Measurements from ENCODE around the gene BRSK1. TPM values are rescaled to one million over a fixed set of nuclear protein-coding genes. Genes with fewer than 3 reads are reported as not detected.
A peak's percentile ranks its signal among the peaks of the same experiment; 100 is the strongest.

BRSK1 gene
- polyA plus RNA-seq, 2 of the 4 experiments (the other 2 are of a cell fraction) = 5.4 to 6.6 TPM

- ATAC-seq (no peak), FAIRE-seq (no peak), DNase-seq (ENCODE audit: low read depth in 1 of 2, low spot score in 1 of 2) (no peak)
- WGBS (ENCODE audit: missing lambda C conversion rate) = 82% methylated on average over 22 of the region's 22 CpGs
- peaks cover 23% of the 10 kb centered on the region for H3K4me1 ChIP-seq
- no peaks in the 10 kb centered on the region for H3K9me3 ChIP-seq
- no peak overlapping the region for H3K27ac ChIP-seq
- no peak overlapping the region for H3K4me3 ChIP-seq
- TF ChIP-seq, protein P1, sequence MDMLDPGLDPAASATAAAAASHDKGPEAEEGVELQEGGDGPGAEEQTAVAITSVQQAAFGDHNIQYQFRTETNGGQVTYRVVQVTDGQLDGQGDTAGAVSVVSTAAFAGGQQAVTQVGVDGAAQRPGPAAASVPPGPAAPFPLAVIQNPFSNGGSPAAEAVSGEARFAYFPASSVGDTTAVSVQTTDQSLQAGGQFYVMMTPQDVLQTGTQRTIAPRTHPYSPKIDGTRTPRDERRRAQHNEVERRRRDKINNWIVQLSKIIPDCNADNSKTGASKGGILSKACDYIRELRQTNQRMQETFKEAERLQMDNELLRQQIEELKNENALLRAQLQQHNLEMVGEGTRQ (IDR thresholded peaks at IDR 0.05) = no peak
- TF ChIP-seq, protein P2, sequence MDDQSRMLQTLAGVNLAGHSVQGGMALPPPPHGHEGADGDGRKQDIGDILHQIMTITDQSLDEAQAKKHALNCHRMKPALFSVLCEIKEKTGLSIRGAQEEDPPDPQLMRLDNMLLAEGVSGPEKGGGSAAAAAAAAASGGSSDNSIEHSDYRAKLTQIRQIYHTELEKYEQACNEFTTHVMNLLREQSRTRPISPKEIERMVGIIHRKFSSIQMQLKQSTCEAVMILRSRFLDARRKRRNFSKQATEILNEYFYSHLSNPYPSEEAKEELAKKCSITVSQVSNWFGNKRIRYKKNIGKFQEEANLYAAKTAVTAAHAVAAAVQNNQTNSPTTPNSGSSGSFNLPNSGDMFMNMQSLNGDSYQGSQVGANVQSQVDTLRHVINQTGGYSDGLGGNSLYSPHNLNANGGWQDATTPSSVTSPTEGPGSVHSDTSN (IDR thresholded peaks at IDR 0.05) = peak; percentile 15; the same call in 1 of the 2 replicates
- no peak overlapping the region for H3K4me2 ChIP-seq
- CTCF ChIA-PET = interaction anchor here (0.9 to 3.4 kb wide), 9 partner anchors 9 to 156 kb away, joined by 3 to 27 read pairs (median 4); partner anchors contain the start of genes KMT5C and TMEM238
- POLR2A ChIA-PET = interaction anchor here (0.8 to 1.5 kb wide), 3 partner anchors 9 to 59 kb away, joined by 3 to 6 read pairs (median 5); partner anchors contain the start of genes KMT5C and UBE2S
Observed at GRCh38 chr19:55348317-55349034, 64.7 kb downstream of the BRSK1 start.

GRCh38 chr19:55350620-55351315 is 67.0 kb downstream of the BRSK1 start:
- POLR2A ChIA-PET = interaction anchor here (0.9 to 2.0 kb wide), 2 partner anchors 11 to 71 kb away, joined by 3 to 11 read pairs; partner anchors contain the start of genes HSPBP1 and KMT5C
- no peak for FAIRE-seq
- H3K4me2 ChIP-seq = no peak overlapping the region
- H3K4me1 ChIP-seq = peaks cover 16% of the 10 kb centered on the region
- no peak overlapping the region for H3K4me3 ChIP-seq
- H3K27ac ChIP-seq = no peak overlapping the region
- 80% methylated on average over 11 of the region's 11 CpGs for WGBS (ENCODE audit: missing lambda C conversion rate)
- no peak for ATAC-seq
- TF ChIP-seq ZFP36 (IDR thresholded peaks at IDR 0.05; ENCODE audit: borderline replicate concordance, partially characterized antibody) (no peak), NPAS2 (CRISPR knock-in tag; IDR thresholded peaks at IDR 0.05; ENCODE audit: borderline replicate concordance) (no peak), TP53 (CRISPR knock-in tag; IDR thresholded peaks at IDR 0.05) (no peak), RARB (CRISPR knock-in tag; IDR thresholded peaks at IDR 0.05) (no peak), CBX8 (IDR thresholded peaks at IDR 0.05) (no peak)
- DNase-seq (ENCODE audit: low read depth in 1 of 2, low spot score in 1 of 2) = no peak
- CTCF ChIA-PET = interaction anchor here (0.6 to 3.2 kb wide), 14 partner anchors 9 to 210 kb away, joined by 3 to 18 read pairs (median 5); partner anchors contain the start of genes KMT5C and TMEM238
- no peaks in the 10 kb centered on the region for H3K9me3 ChIP-seq

DNA sequence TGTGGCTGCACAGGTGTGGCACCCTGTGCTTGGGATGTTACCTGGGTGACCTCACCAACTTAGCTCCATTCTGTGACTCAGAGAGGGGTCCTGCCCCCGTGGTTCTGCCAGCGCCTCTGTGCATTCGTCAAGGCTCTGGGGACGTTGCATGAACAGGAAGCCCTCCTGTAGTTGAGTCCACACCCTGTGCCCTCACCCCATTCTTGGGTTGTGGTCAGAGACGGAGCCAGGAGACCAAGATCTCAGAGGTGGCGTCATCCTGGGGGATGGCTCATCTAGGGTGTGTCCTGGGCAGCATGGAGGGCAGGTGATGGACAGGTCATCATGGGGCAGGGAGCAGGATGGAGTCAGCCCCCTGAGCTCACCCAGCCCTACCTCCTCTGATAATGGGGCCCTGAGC is 68.2 kb downstream of the BRSK1 start:
- TF ChIP-seq CBX8 (IDR thresholded peaks at IDR 0.05) (no peak), HOXB5 (CRISPR knock-in tag; IDR thresholded peaks at IDR 0.05) (no peak), FOSL2 (IDR thresholded peaks at IDR 0.05) (no peak), FOSL2 (CRISPR knock-in tag; IDR thresholded peaks at IDR 0.05) (no peak), RFX5 (IDR thresholded peaks at IDR 0.05) (no peak), ZSCAN20 (CRISPR knock-in tag; IDR thresholded peaks at IDR 0.05) (no peak), MAZ (IDR thresholded peaks at IDR 0.05; ENCODE audit: borderline replicate concordance, low read depth, low read length) (no peak), PHF8 (IDR thresholded peaks at IDR 0.05; ENCODE audit: borderline replicate concordance, low read depth) (no peak), CHD4 (IDR thresholded peaks at IDR 0.05; ENCODE audit: borderline replicate concordance) (no peak), SMC3 (IDR thresholded peaks at IDR 0.05) (no peak), FOSB (CRISPR knock-in tag; IDR thresholded peaks at IDR 0.05) (no peak)
- ChIA-PET CTCF (interaction anchor here (0.5 to 3.2 kb wide), 8 partner anchors 8 to 282 kb away, joined by 3 to 18 read pairs (median 6); partner anchors contain the start of genes TMEM150B and TMEM238), POLR2A (interaction anchor here (2.0 kb wide), 1 partner anchor 13 kb away, joined by 10 read pairs; the partner anchor contains the start of gene KMT5C)
- Histone ChIP-seq H3K4me1 (peaks cover 12% of the 10 kb centered on the region), H3K4me3 (no peak overlapping the region), H3K4me2 (no peak overlapping the region), H3K27ac (no peak overlapping the region), H3K9me3 (no peaks in the 10 kb centered on the region)
- WGBS (ENCODE audit: missing lambda C conversion rate) = 80% methylated on average over 6 of the region's 6 CpGs
- DNase-seq (ENCODE audit: low read depth in 1 of 2, low spot score in 1 of 2) (no peak), FAIRE-seq (no peak), ATAC-seq (no peak)

All from A549 (cell line).